CD4-positive, alpha-beta T cell treated with Interleukin-21 for 1 hour (primary cell): Measurements from ENCODE around the gene CYB561D1.
A peak's percentile ranks its signal among the peaks of the same experiment; 100 is the strongest.

Experiments used
- DNase-seq: peaks from one replicate; pipeline ENCODE4 v3.0.0-alpha.2; 2020

Gene CYB561D1

DNA sequence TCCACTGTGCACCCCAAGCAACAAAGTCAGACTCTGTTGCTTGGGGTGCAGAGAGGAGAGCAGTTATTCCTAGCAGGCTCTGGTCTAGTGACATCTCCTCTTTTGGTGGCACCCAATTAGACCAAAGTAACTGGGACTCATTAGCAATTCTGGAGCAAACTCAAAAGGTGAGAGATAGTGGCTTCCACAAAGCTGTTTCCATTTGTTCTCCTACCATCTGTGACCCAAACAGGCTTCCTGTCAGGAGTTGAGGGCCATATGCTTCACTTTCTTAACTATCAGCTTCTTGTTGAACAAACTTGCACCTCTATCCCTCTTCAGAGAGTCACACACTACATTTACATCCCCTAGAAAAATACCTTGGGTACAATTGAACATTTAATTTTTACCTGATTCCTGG, 11.7 kb upstream of the CYB561D1 start:
- DNase-seq, result no peak

DNA sequence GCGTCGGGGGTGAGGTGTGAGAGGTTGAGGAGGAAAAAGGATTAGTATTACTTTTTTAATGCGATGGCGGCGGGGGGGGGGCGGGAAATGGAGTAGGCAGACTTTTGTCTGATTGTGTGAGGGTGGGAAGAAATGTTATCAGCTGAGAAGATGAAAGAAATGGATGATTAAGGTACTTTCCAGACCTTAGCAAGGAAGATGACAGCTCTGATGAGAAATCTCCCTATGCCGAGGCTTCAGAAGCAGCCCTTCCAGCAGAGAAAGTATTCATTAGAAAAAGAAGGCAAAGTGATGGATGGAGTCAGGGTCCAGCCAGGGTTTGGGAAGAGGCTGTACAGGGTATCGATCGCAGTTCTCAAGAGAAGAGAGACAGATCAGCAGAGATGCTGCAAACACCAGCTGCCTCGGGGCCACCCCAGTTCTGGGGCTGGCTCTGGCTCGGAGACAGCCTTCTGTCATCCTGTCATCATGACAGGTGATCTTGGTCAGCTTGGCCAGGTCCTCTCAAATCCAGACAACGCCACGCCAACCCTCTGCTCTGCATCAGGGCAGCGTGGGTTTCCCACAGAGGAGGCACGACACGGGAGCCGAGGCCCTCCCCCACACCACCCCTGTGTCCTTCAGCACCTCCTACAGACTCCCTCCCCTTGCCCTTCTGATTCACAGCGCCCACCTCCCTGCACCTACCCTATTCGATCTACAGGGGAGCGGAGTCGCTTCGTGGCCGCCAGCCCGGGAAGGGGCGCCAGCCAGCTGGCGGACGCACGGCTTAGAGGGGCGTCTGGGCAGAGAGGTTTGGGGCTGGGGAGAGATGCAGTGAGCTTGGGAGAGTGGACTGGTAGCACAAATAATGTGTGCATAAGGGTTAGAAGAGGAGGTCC, 10.9 kb upstream of the CYB561D1 start:
- peak; percentile 59 for DNase-seq

DNA sequence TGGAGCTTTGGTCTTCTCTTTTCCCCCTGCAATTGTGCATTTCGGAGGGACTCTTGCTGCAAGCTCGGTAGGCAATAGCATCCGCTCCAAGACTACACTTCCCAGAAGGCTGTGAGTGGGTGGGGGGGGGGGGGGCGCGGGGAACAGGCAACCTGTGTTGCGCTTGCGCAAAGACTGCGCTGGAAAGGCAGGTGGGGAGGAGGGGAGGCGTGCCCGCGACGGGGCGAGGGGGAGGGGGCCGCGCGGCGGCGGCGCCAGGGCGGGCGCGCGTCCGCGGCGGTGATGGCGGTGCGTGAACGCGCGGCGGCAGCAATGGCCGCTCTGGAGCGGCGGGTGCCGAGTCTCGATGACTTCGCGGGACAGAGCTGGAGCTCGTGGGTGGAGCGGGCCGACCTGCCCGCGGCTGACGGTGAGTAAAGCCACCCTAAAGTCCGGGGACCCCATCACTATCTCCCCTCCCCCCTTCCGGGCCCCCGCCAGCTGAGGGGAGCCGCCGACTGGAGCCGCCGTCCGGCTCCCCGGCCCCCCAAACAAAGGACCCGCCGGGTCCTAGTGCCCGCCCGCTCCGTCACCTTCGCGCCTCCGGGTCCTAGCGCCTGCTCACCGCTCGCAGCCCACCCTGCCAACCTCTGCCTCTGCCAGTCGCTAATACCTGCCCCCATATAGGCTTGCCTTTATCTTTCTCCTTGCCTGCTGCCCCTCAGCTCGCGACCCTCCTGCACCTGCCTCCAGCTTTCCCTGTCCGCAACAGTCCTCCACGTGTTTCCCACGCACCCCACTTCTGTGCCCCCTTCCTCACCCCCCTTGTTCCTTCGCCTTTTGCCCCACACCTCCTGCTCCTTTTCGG, 10.0 kb upstream of the CYB561D1 start, which contains the start of gene ATXN7L2:
Gene ATXN7L2, plus strand, starts transcription at position 234 of the 847 bp plus-strand sequence. Its CDS starts 49 bp downstream, at position 283.
- peak; percentile 96 for DNase-seq

DNA sequence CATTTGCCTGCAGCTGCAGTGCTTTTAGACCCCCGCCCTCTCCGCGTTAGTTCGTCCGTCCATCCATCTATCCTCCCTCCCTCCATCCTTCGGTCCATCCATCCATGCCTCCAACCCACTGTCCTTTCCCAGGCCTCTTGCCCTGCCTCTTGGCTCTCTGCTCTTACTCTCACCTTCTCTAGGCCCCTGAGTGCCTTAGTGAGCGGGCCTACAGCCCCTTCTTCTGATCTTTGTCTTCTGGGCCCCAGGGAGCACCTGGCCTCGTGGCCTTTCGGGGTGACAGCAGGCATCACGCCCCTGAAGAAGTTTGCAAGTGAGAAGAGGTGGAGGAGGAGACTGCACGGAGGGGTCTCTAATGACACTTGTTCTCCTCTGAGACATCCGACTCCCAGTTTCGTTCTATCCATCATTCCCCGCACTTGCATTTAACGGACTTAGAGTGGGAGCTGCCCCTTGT, 9.3 kb upstream of the CYB561D1 start:
- DNase-seq, result no peak

GRCh38 chr1:109485001-109485400, 8.9 kb upstream of the CYB561D1 start:
- DNase-seq, result no peak

- DNase-seq, result no peak
Observed at GRCh38 chr1:109487261-109487660, 6.6 kb upstream of the CYB561D1 start.

- no peak for DNase-seq
Observed at GRCh38 chr1:109488201-109488600, 5.7 kb upstream of the CYB561D1 start.

GRCh38 chr1:109488696-109489095, 5.2 kb upstream of the CYB561D1 start:
- no peak for DNase-seq

- DNase-seq, result peak; percentile 82
Observed at GRCh38 chr1:109490029-109490933, 3.6 kb upstream of the CYB561D1 start.

DNA sequence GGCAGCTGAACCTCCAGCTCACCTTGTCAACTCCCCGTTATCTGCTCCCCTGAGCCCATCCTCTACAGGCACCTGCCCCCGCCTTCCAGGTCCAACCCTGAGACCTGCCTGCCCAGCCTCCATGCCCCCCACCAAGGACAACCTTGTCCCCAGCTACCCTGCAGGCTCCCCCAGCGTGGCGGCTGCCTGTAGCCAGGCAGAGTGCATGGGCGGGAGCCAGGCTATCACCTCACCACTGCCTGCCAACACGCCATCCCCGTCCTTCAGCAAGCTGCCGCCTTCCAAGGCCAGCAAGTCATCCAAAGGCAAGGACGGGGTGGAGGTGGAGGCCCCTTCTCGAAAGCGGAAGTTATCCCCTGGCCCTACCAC, 3.0 kb upstream of the CYB561D1 start:
- no peak for DNase-seq

DNA sequence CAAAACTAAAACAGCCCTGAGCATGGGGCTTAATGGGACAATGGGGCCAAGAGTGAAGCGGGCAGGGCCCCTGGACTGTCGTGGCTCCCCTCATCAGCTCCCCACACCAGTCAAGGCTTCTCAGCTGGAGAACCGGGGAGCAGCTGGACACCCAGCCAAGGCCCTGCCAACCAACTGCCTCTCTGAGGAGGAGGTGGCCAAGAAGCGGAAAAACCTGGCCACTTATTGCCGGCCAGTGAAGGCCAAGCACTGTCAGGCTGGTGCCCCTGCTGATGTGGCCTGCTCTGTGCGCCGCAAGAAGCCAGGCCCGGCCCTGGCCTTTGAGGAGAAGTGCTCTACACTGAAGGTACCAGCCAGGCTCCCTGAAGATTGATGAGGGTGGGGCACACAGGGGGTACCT, 2.5 kb upstream of the CYB561D1 start:
- no peak for DNase-seq

GRCh38 chr1:109492779-109493178, 1.1 kb upstream of the CYB561D1 start:
- DNase-seq, result no peak

GRCh38 chr1:109493227-109493626, 667 bp upstream of the CYB561D1 start:
- DNase-seq, result no peak

DNA sequence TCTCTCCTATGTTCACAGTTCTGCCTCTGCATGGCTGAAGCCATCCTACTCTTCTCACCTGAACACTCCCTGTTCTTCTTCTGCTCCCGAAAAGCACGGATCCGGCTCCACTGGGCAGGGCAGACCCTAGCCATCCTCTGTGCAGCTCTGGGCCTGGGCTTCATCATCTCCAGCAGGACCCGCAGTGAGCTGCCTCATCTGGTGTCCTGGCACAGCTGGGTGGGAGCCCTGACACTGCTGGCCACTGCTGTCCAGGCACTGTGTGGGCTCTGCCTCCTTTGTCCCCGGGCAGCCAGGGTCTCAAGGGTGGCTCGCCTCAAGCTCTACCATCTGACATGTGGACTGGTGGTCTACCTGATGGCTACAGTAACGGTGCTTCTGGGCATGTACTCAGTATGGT, 1.8 kb downstream of the CYB561D1 start:
- no peak for DNase-seq

GRCh38 chr1:109497449-109498160, 3.7 kb downstream of the CYB561D1 start:
- DNase-seq, result no peak

DNA sequence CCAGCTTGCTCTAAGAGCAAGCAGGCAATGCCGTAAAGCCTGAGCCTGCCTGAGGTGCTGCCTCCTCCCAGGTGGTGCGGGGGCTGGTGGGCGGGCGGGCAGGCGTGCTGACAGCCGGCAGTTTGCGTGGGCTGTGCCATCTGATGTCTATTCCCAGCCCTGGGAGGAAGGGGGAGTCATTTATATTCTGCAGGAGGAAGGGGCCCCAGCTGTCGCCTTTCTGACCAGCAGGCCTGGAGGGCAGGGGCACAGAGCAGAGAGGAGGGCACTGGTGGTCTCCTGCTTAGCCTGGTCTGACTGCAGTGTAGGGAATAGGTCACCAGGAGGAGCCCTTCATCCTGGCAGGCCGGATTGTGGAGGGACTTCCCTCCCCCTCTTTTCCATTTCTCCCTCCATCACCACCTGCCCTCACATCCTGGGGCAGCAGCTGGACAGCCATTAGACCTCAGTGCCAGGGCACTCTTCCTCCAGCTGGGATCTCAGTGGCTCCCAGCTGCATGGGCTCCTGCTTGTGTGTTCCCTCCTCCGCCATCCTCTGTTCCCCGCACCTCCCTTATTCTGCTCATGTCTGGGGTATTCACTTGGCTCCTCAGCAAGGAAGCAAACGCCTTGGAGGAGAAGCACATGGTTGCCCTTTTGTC, 4.4 kb downstream of the CYB561D1 start:
- DNase-seq, result peak; percentile 40

DNA sequence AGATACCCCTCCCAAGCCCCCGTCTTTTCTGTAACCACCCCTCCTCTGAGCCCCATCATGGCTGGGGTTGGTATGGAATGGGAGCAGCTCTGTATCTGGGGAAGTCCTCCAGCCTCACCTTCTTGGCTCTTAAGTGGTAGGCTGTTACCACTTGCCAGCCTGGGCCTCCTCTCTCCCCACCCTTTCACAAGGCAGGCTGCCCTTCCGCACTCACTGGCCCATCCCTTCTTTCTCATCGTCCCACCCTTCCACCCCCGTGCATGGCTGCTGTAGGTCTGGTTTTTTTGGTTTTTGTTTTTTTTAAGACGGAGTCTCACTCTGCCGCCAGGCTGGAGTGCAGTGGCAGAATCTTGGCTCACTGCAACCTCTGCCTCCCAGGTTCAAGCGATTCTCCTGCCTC, 5.2 kb downstream of the CYB561D1 start:
- no peak for DNase-seq

GRCh38 chr1:109499661-109500536, 6.0 kb downstream of the CYB561D1 start:
- DNase-seq, result peak; percentile 70

- DNase-seq, result no peak
Observed at GRCh38 chr1:109500941-109501381, 7.1 kb downstream of the CYB561D1 start.

GRCh38 chr1:109501644-109502363, 7.9 kb downstream of the CYB561D1 start:
- DNase-seq, result no peak
